Osteoblast (primary cell): ENCODE results near the gene SMIM13. TPM values are rescaled to one million over a fixed set of nuclear protein-coding genes. Genes with fewer than 3 reads are reported as not detected.

ENCODE experiments used
- DNase-seq: peaks from one replicate; pipeline ENCODE4 v3.0.0; 2011; ENCODE audit warnings: low spot score, mixed read lengths; ENCODE audit not compliant: insufficient read length; ENCODE audit errors: missing footprints
- H2AFZ ChIP-seq: 2 replicates; pipeline ENCODE4 v1.6.0; 2011; ENCODE audit warnings: mild to moderate bottlenecking, low read length
- H3K27ac ChIP-seq: 2 replicates; pipeline ENCODE4 v1.5.1; 2011; ENCODE audit warnings: mild to moderate bottlenecking, low read depth, low read length, moderate library complexity
- H3K27me3 ChIP-seq: 2 replicates; pipeline ENCODE4 v1.6.0; 2012; ENCODE audit warnings: mild to moderate bottlenecking, control low read depth, inconsistent platforms, low read length, moderate library complexity; ENCODE audit not compliant: insufficient read depth
- H3K36me3 ChIP-seq: 2 replicates; pipeline ENCODE4 v1.5.1; 2011; ENCODE audit warnings: mild to moderate bottlenecking, low read length, control low read depth, moderate library complexity; ENCODE audit not compliant: insufficient read depth
- H3K4me1 ChIP-seq: 2 replicates; pipeline ENCODE4 v1.5.1; 2011; ENCODE audit warnings: mild to moderate bottlenecking, low read length, control low read depth, moderate library complexity; ENCODE audit not compliant: insufficient read depth
- H3K4me2 ChIP-seq: 2 replicates; pipeline ENCODE4 v1.6.0; 2011; ENCODE audit warnings: mild to moderate bottlenecking, low read length; ENCODE audit not compliant: insufficient read depth
- H3K4me3 ChIP-seq: fragments of 200-600 bp; sonication (generic); 3 replicates; pipeline ENCODE4 v1.5.1; 2012; ENCODE audit warnings: mild to moderate bottlenecking, low read length, inconsistent platforms; ENCODE audit not compliant: insufficient read depth
- H3K79me2 ChIP-seq: 2 replicates; pipeline ENCODE4 v1.6.0; 2012; ENCODE audit warnings: mild to moderate bottlenecking, low read length, control low read depth, inconsistent platforms; ENCODE audit not compliant: insufficient read depth
- H3K9me3 ChIP-seq: 2 replicates; pipeline ENCODE4 v1.5.1; 2011; ENCODE audit warnings: low read depth, low read length, control low read depth
- H4K20me1 ChIP-seq: 2 replicates; pipeline ENCODE4 v1.6.0; 2012; ENCODE audit warnings: mild to moderate bottlenecking, low read length, control low read depth; ENCODE audit not compliant: insufficient read depth
- total RNA-seq: library from RNA; depleted of rRNA; stranded (reverse); fragments of >200 nt; gene quantifications from 2 replicates; pipeline ENCODE4 v1.2.3, GENCODE V29; 2012
- TF ChIP-seq, protein P1 (sequence below): IDR thresholded peaks from 2 replicates; pipeline ENCODE4 v1.5.1; 2011; ENCODE audit warnings: mild to moderate bottlenecking, low read depth, low read length, moderate library complexity; ENCODE audit errors: extremely low read depth

Gene SMIM13
- total RNA-seq, 1 donor = 8.3 TPM

- Histone ChIP-seq H2AFZ (no peak overlapping the region), H3K27me3 (no peaks in the 10 kb centered on the region), H3K79me2 (no peaks in the 10 kb centered on the region), H4K20me1 (no peaks in the 10 kb centered on the region), H3K4me2 (no peak overlapping the region), H3K27ac (no peak overlapping the region), H3K9me3 (no peaks in the 10 kb centered on the region), H3K4me3 (no peak overlapping the region), H3K36me3 (no peaks in the 10 kb centered on the region), H3K4me1 (peaks cover 5% of the 10 kb centered on the region)
- TF ChIP-seq, protein P1, sequence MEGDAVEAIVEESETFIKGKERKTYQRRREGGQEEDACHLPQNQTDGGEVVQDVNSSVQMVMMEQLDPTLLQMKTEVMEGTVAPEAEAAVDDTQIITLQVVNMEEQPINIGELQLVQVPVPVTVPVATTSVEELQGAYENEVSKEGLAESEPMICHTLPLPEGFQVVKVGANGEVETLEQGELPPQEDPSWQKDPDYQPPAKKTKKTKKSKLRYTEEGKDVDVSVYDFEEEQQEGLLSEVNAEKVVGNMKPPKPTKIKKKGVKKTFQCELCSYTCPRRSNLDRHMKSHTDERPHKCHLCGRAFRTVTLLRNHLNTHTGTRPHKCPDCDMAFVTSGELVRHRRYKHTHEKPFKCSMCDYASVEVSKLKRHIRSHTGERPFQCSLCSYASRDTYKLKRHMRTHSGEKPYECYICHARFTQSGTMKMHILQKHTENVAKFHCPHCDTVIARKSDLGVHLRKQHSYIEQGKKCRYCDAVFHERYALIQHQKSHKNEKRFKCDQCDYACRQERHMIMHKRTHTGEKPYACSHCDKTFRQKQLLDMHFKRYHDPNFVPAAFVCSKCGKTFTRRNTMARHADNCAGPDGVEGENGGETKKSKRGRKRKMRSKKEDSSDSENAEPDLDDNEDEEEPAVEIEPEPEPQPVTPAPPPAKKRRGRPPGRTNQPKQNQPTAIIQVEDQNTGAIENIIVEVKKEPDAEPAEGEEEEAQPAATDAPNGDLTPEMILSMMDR = no peak
- no peak for DNase-seq
Measured at GRCh38 chr6:11065436-11066202, 28.0 kb upstream of the SMIM13 start.

GRCh38 chr6:11066505-11067347, 26.9 kb upstream of the SMIM13 start:
- TF ChIP-seq, protein P1 = no peak
- Histone ChIP-seq H4K20me1 (no peaks in the 10 kb centered on the region), H3K27ac (no peak overlapping the region), H3K79me2 (no peaks in the 10 kb centered on the region), H3K4me2 (no peak overlapping the region), H3K9me3 (no peaks in the 10 kb centered on the region), H3K4me3 (no peak overlapping the region), H3K4me1 (peaks cover 5% of the 10 kb centered on the region), H3K36me3 (no peaks in the 10 kb centered on the region), H3K27me3 (no peaks in the 10 kb centered on the region), H2AFZ (no peak overlapping the region)
- DNase-seq = no peak

- H3K9me3 ChIP-seq = no peaks in the 10 kb centered on the region
- H3K4me3 ChIP-seq = no peak overlapping the region
- no peak overlapping the region for H2AFZ ChIP-seq
- H3K27ac ChIP-seq = no peak overlapping the region
- H3K36me3 ChIP-seq = no peaks in the 10 kb centered on the region
- no peak overlapping the region for H3K4me2 ChIP-seq
- peaks cover 5% of the 10 kb centered on the region for H3K4me1 ChIP-seq
- TF ChIP-seq, protein P1 = no peak
- DNase-seq = no peak
- no peaks in the 10 kb centered on the region for H3K79me2 ChIP-seq
- no peaks in the 10 kb centered on the region for H4K20me1 ChIP-seq
- no peaks in the 10 kb centered on the region for H3K27me3 ChIP-seq
Measured at GRCh38 chr6:11067348-11067747, 26.3 kb upstream of the SMIM13 start.

- Histone ChIP-seq H3K4me3 (no peak overlapping the region), H3K27ac (no peak overlapping the region), H4K20me1 (no peaks in the 10 kb centered on the region), H3K27me3 (no peaks in the 10 kb centered on the region), H3K4me1 (peaks cover 5% of the 10 kb centered on the region), H2AFZ (no peak overlapping the region), H3K79me2 (no peaks in the 10 kb centered on the region), H3K4me2 (no peak overlapping the region), H3K9me3 (no peaks in the 10 kb centered on the region), H3K36me3 (no peaks in the 10 kb centered on the region)
- TF ChIP-seq, protein P1 = no peak
- no peak for DNase-seq
Measured at GRCh38 chr6:11069760-11070159, 23.9 kb upstream of the SMIM13 start.
